ENCODE data around the gene SPG7. TPM values are rescaled to one million over a fixed set of nuclear protein-coding genes. Genes with fewer than 3 reads are reported as not detected.

Gene SPG7
- total RNA-seq, 3 donors from 2014 or later (not counting 1 experiment from before 2014, with no cell fraction given): 142 to 195 (median 180) TPM

DNA sequence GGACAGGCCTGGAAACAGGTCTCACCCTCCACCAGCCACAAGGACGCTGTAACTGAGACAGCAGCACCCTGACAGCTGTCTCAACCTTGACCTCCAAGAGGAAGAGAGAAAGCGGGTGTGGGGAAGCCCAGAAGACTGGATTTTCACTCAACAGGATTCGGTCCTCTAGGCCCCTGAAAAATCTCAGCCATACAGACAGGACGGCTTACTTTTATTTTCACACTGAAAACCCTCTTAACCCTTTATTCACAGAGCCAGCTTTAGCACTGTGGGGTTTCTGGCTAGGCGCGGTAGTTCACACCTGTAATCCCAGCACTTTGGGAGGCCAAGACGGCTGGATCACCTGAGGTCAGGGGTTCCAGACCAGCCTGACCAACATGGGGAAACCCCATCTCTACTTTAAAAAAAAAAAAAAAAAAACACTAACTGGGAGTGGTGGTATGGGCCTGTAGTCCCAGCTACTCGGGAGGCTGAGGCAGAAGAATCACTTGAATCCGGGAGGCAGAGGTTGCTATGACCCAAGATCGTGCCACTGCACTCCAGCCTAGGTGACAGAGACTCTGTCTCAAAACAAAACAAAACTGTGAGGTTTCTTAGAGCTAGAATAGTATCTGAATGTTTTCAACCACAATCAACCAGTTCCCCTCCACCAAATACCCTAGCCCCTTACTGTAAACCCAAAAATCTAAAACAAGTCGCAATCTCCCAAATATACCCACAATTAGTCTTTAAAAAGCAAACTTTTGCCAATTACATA is 23.1 kb upstream of the SPG7 start:
- Mint-ChIP-seq H3K9me3 (no peaks in the 10 kb centered on the region), H3K36me3 (no peaks in the 10 kb centered on the region), H3K27me3 (ENCODE audit: low read depth in 2 of 2) (no peaks in the 10 kb centered on the region), H3K4me3 (peak overlapping the region; percentile 90), H3K27ac (peak overlapping the region; percentile 84 to 90), H3K4me1 (peaks cover 81 to 87% of the 10 kb centered on the region in 2 donors)
- DNase-seq: peak in 1 of 2 donors; percentile 64
- 16% methylated on average over 8 of the region's 11 CpGs for WGBS (ENCODE audit: insufficient coverage)
- peak overlapping the region; percentile 19 for H3K27ac ChIP-seq (ENCODE audit: low read length)
- no peaks in the 10 kb centered on the region for H3K27me3 ChIP-seq (ENCODE audit: control insufficient read depth, insufficient read depth, low read length)
- H3K4me3 ChIP-seq (ENCODE audit: low read length): no peak overlapping the region
- no peaks in the 10 kb centered on the region for H3K36me3 ChIP-seq (ENCODE audit: control insufficient read depth, insufficient read depth, low read length)
- intact Hi-C loops (cut with micrococcal nuclease): loop anchor here (1.0 to 5.0 kb wide), 5 partner anchors 9 to 153 kb away; no protein-coding TSS in a partner anchor
- peak in 2 of 3 donors; percentile 10 to 12 for ATAC-seq
- TF ChIP-seq, protein P1, sequence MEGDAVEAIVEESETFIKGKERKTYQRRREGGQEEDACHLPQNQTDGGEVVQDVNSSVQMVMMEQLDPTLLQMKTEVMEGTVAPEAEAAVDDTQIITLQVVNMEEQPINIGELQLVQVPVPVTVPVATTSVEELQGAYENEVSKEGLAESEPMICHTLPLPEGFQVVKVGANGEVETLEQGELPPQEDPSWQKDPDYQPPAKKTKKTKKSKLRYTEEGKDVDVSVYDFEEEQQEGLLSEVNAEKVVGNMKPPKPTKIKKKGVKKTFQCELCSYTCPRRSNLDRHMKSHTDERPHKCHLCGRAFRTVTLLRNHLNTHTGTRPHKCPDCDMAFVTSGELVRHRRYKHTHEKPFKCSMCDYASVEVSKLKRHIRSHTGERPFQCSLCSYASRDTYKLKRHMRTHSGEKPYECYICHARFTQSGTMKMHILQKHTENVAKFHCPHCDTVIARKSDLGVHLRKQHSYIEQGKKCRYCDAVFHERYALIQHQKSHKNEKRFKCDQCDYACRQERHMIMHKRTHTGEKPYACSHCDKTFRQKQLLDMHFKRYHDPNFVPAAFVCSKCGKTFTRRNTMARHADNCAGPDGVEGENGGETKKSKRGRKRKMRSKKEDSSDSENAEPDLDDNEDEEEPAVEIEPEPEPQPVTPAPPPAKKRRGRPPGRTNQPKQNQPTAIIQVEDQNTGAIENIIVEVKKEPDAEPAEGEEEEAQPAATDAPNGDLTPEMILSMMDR (IDR thresholded peaks at IDR 0.05): no peak
- H3K4me1 ChIP-seq (ENCODE audit: control insufficient read depth, insufficient read depth, low read length): peaks cover 74% of the 10 kb centered on the region
- H3K9me3 ChIP-seq (ENCODE audit: control insufficient read depth, insufficient read depth, low read length): no peaks in the 10 kb centered on the region

DNA sequence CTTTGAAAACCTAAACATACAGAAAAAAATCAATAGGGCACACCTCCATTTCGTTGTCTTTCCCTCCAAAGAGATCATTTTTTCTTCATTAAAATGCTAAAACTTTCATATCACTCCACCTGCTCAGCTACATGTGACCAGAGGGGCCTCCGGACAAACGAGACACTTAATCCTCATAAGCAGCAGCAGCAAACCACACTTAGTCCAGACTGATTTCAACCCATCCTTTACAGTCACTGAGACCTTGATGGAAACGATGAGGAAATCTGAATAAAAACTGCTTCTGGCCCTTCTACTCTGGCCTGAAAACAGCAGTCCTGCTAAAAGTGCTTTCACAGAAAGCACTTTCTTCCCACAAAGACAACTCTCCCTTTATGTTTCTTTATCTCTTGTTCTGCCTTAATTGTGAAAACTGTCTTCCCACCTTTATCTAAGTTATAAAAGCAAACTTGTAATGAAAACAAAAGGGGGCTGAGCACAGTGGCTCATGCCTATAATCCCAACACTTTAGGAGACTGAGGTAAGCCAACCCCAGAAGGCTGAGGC is 22.4 kb upstream of the SPG7 start:
- peak overlapping the region; percentile 19 for H3K27ac ChIP-seq (ENCODE audit: low read length)
- H3K4me1 ChIP-seq (ENCODE audit: control insufficient read depth, insufficient read depth, low read length): peaks cover 69% of the 10 kb centered on the region
- WGBS (ENCODE audit: insufficient coverage): 45% methylated on average over 4 of the region's 4 CpGs
- intact Hi-C loops (cut with micrococcal nuclease): loop anchor here (1.0 to 5.0 kb wide), 5 partner anchors 9 to 153 kb away; no protein-coding TSS in a partner anchor
- peak overlapping the region; percentile 84 to 90 for H3K27ac Mint-ChIP-seq
- H3K4me3 ChIP-seq (ENCODE audit: low read length): no peak overlapping the region
- H3K36me3 ChIP-seq (ENCODE audit: control insufficient read depth, insufficient read depth, low read length): no peaks in the 10 kb centered on the region
- TF ChIP-seq, protein P1 (IDR thresholded peaks at IDR 0.05): no peak
- H3K36me3 Mint-ChIP-seq: no peaks in the 10 kb centered on the region
- H3K27me3 ChIP-seq (ENCODE audit: control insufficient read depth, insufficient read depth, low read length): no peaks in the 10 kb centered on the region
- peak overlapping the region; percentile 90 for H3K4me3 Mint-ChIP-seq
- no peaks in the 10 kb centered on the region for H3K9me3 ChIP-seq (ENCODE audit: control insufficient read depth, insufficient read depth, low read length)
- H3K9me3 Mint-ChIP-seq: no peaks in the 10 kb centered on the region
- DNase-seq: no peak
- H3K4me1 Mint-ChIP-seq: peaks cover 76 to 86% of the 10 kb centered on the region in 2 donors
- no peaks in the 10 kb centered on the region for H3K27me3 Mint-ChIP-seq (ENCODE audit: low read depth in 2 of 2)
- no peak for ATAC-seq

DNA sequence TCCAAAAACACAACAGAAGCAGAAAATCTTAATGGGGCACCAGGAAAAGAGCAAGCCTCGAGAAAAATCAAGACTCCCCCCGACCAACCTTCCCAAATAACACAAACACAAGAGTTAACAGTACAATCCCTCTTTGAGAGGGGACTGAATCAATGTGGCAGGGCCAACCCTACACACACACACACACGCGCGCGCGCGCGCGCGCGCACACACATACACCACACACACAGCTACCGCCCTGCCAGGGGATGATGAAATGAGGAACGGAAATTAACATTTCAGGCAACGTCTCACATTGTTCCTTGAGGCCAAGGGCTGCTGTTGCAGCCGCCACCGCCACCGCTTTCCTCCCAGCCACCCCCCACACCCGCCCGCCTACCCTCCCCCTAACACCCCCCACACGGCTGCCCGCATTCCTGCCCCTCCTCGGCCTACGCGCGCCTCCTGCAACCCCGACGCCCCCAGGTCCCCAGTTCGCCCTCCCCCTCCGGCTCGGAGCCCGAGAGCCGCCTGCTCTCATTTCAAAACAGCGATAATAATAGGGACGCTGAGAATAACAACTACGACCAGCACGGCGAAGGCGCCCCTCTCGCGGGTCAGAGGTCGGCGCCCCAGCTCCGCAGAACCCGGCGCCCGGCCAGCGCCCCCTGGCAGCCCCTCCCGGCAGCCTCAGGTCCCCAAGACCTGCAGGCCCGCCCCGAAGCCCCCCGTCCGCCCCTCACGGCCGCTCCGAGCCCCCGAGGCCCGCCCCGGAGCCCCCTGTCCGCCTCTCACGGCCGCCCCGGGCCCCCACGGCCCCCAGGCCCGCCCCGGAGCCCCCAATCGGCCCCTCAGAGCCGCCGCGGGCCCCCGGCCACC is 18.9 kb upstream of the SPG7 start:
- H3K27me3 ChIP-seq (ENCODE audit: control insufficient read depth, insufficient read depth, low read length): no peaks in the 10 kb centered on the region
- H3K27ac Mint-ChIP-seq: peak overlapping the region; percentile 97 to 98

More for the DNA sequence above, 18.9 kb upstream of the SPG7 start:
- no peaks in the 10 kb centered on the region for H3K27me3 Mint-ChIP-seq (ENCODE audit: low read depth in 2 of 2)
- H3K36me3 Mint-ChIP-seq: no peaks in the 10 kb centered on the region
- H3K4me1 ChIP-seq (ENCODE audit: control insufficient read depth, insufficient read depth, low read length): peaks cover 52% of the 10 kb centered on the region
- no peaks in the 10 kb centered on the region for H3K9me3 Mint-ChIP-seq
- TF ChIP-seq, protein P1 (IDR thresholded peaks at IDR 0.05): peak; percentile 21
- peak overlapping the region; percentile 78 for H3K27ac ChIP-seq (ENCODE audit: low read length)
- H3K36me3 ChIP-seq (ENCODE audit: control insufficient read depth, insufficient read depth, low read length): peaks cover 3% of the 10 kb centered on the region
- H3K4me3 ChIP-seq (ENCODE audit: low read length): peak overlapping the region; percentile 51
- H3K9me3 ChIP-seq (ENCODE audit: control insufficient read depth, insufficient read depth, low read length): no peaks in the 10 kb centered on the region
- DNase-seq (peak; percentile 74 to 95), ATAC-seq (peak; percentile 35 to 63 (median 49))
- under 1% methylated on average over 57 of the region's 71 CpGs for WGBS (ENCODE audit: insufficient coverage)
- H3K4me1 Mint-ChIP-seq: peaks cover 54 to 80% of the 10 kb centered on the region in 2 donors
- intact Hi-C loops (cut with micrococcal nuclease): loop anchor here (1.0 to 5.0 kb wide), 5 partner anchors 66 to 172 kb away; no protein-coding TSS in a partner anchor
- H3K4me3 Mint-ChIP-seq: peak overlapping the region; percentile 95

Data from natural killer cell (primary cell).